MCF 10A (cell line): ENCODE data around the gene PODNL1. TPM values are rescaled to one million over a fixed set of nuclear protein-coding genes. Genes with fewer than 3 reads are reported as not detected.

ENCODE experiments used
- BruUV-seq: library from RNA; stranded (reverse); fragments of 400-500 nt; replicated peaks from 2 replicates; lab custom pipeline; 2021; lab: Mats Ljungman, UMichigan
- CTCF ChIA-PET: fragments of 300-600 bp; sonication (Branson Sonifier 250); formaldehyde crosslinking; extraction: SDS; loops from one replicate; lab custom pipeline; 2021; ENCODE audit warnings: antibody characterized with exemption, inconsistent platforms; lab: Yijun Ruan, JAX
- POLR2A ChIA-PET: fragments of 300-600, 350-650 bp; sonication (Branson Sonifier 250); formaldehyde crosslinking; extraction: SDS; loops from one replicate; lab custom pipeline; 2020; ENCODE audit warnings: antibody characterized with exemption, inconsistent platforms; lab: Yijun Ruan, JAX
- DNase-seq: peaks from one replicate; pipeline ENCODE4 v3.0.0-alpha.2; 2018; ENCODE audit not compliant: unreplicated experiment
- H3K27ac Mint-ChIP-seq: one replicate; pipeline ENCODE4 v1.8.0; 2022; ENCODE audit warnings: mild to moderate bottlenecking, low read depth, mixed read lengths; ENCODE audit not compliant: unreplicated experiment
- H3K27me3 Mint-ChIP-seq: one replicate; pipeline ENCODE4 v1.8.0; 2022; ENCODE audit warnings: mixed read lengths; ENCODE audit not compliant: insufficient read depth, unreplicated experiment
- H3K36me3 Mint-ChIP-seq: one replicate; pipeline ENCODE4 v1.8.0; 2022; ENCODE audit warnings: mild to moderate bottlenecking, moderate library complexity, mixed read lengths; ENCODE audit not compliant: insufficient read depth, unreplicated experiment
- H3K4me1 Mint-ChIP-seq: one replicate; pipeline ENCODE4 v1.8.0; 2022; ENCODE audit warnings: mixed read lengths; ENCODE audit not compliant: insufficient read depth, unreplicated experiment
- H3K4me3 Mint-ChIP-seq: one replicate; pipeline ENCODE4 v1.8.0; 2022; ENCODE audit warnings: mild to moderate bottlenecking, moderate library complexity, mixed read lengths; ENCODE audit not compliant: unreplicated experiment
- H3K9me3 Mint-ChIP-seq: one replicate; pipeline ENCODE4 v1.8.0; 2022; ENCODE audit warnings: mixed read lengths; ENCODE audit not compliant: unreplicated experiment
- intact Hi-C: fragments of 100-400 bp; cut with micrococcal nuclease; formaldehyde crosslinking; loops from 2 replicates; pipeline ENCODE4 v1.14.1; 2022
- total RNA-seq: library from RNA; stranded (reverse); gene quantifications from 2 replicates; pipeline ENCODE4 v1.2.3, GENCODE V29; 2022
- TF ChIP-seq, protein P1 (sequence below): fragments of 200-600 bp; IDR thresholded peaks from one replicate; pipeline ENCODE4 v1.8.0; 2022; ENCODE audit warnings: antibody characterized with exemption, mild to moderate bottlenecking; ENCODE audit not compliant: unreplicated experiment

Gene PODNL1
- total RNA-seq, 1 experiment from 2014 or later, result 0.51 TPM

DNA sequence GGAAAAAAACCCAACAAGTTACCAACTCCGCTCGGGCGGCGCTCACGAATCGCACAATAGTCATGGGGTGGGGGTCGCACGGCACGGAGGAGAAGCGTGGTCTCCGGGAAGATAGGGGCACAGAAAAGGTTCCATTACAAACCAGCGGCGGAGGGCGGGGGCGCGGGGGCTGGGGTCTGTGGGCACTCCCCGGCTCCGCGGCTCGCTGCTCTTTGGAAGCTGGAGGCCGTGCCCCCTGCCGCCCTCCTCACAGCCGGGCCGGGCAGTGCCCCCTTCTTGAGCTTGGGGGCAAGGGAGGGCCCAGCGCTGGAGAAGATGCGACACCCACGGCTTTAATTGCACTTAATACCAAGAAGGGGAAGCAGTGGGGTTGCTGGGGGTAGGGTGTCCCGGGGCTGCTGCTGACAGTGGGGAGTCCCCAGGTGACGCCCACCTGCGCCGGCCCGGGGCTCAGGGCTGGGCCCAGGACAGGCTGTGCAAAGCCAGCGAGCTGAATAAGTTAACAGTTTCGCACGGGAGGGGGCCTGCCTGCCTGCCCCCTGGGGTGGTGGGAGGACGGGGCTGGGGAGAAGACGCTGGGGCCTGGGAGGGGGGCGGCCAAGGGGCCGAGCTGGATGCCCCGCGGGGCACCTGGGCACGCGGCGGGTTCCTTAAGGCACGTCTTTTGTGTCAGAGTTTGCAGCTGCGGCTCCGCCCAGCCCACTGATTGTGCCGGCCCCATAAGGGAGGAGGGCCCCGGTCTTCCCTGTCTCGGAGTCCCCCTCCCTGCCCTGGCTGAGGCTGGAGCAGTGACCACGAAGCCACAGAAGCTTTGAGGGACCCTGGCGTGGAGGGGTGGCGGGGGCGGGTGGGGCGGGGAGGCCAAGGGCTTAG is 23.8 kb upstream of the PODNL1 start:
- H3K9me3 Mint-ChIP-seq, result no peaks in the 10 kb centered on the region
- H3K4me1 Mint-ChIP-seq, result no peaks in the 10 kb centered on the region
- CTCF ChIA-PET, result no interaction called here
- peaks cover 53% of the 10 kb centered on the region for H3K36me3 Mint-ChIP-seq
- no peaks in the 10 kb centered on the region for H3K27me3 Mint-ChIP-seq
- no peak for DNase-seq
- POLR2A ChIA-PET, result no interaction called here
- no peak overlapping the region for H3K27ac Mint-ChIP-seq
- H3K4me3 Mint-ChIP-seq, result no peak overlapping the region
- TF ChIP-seq, protein P1, sequence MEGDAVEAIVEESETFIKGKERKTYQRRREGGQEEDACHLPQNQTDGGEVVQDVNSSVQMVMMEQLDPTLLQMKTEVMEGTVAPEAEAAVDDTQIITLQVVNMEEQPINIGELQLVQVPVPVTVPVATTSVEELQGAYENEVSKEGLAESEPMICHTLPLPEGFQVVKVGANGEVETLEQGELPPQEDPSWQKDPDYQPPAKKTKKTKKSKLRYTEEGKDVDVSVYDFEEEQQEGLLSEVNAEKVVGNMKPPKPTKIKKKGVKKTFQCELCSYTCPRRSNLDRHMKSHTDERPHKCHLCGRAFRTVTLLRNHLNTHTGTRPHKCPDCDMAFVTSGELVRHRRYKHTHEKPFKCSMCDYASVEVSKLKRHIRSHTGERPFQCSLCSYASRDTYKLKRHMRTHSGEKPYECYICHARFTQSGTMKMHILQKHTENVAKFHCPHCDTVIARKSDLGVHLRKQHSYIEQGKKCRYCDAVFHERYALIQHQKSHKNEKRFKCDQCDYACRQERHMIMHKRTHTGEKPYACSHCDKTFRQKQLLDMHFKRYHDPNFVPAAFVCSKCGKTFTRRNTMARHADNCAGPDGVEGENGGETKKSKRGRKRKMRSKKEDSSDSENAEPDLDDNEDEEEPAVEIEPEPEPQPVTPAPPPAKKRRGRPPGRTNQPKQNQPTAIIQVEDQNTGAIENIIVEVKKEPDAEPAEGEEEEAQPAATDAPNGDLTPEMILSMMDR, result no peak
- intact Hi-C loops, result no loop called here
- BruUV-seq, result no TSS peak

DNA sequence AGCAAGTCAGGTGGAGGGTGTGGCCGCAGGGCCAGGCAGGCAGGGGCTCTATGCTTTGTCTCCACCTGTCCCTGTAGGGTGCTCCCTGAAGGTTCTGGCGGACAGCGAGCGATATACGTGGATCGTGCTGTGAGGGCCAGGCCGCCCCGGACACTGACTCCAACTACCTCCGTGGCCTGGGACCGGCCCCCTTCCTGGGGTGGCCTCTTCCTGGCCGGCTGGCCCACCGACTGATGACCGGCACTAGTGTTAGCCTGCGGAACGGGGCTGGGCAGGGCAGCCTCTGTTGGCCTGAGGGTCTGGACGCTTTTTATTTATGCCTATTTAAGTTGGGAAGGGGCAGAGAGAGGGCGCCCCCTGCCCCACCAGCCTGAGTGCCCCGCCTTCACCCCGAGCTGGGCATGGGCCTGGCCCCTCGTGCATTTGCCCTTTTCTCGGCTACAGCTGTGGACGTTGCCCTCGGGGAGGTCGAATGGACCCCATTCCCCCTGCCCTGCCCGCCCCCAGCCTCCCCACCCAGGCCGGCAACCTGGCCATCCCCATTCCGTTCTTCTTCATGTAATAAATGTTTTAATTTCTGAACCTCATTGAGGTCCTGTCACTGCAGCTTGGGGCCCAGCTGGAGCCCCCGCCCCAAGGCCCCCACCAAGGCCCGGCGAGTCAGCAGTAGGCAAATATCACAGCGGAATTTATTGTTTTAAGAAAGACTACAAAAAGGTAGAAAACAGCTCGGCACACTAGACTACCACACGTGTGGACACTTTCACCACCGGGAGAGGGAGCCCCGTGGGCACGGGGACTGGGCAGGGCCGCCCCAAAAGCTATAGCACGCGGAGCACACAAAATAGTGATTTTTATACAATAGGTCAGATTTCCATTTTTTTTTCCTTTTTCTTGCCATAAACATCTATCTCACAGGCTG is 22.9 kb upstream of the PODNL1 start:
- no TSS peak for BruUV-seq
- intact Hi-C loops, result no loop called here
- Mint-ChIP-seq H3K9me3 (no peaks in the 10 kb centered on the region), H3K27me3 (no peaks in the 10 kb centered on the region), H3K27ac (no peak overlapping the region), H3K36me3 (peaks cover 54% of the 10 kb centered on the region), H3K4me1 (no peaks in the 10 kb centered on the region), H3K4me3 (no peak overlapping the region)
- TF ChIP-seq, protein P1, result no peak
- ChIA-PET POLR2A (interaction anchor here (0.6 kb wide), 1 partner anchor 46 kb away, joined by 4 read pairs; no protein-coding TSS in a partner anchor), CTCF (interaction anchor here (0.6 to 1.3 kb wide), 3 partner anchors 9 to 118 kb away, joined by 3 to 4 read pairs (median 3); no protein-coding TSS in a partner anchor)
- DNase-seq, result no peak

DNA sequence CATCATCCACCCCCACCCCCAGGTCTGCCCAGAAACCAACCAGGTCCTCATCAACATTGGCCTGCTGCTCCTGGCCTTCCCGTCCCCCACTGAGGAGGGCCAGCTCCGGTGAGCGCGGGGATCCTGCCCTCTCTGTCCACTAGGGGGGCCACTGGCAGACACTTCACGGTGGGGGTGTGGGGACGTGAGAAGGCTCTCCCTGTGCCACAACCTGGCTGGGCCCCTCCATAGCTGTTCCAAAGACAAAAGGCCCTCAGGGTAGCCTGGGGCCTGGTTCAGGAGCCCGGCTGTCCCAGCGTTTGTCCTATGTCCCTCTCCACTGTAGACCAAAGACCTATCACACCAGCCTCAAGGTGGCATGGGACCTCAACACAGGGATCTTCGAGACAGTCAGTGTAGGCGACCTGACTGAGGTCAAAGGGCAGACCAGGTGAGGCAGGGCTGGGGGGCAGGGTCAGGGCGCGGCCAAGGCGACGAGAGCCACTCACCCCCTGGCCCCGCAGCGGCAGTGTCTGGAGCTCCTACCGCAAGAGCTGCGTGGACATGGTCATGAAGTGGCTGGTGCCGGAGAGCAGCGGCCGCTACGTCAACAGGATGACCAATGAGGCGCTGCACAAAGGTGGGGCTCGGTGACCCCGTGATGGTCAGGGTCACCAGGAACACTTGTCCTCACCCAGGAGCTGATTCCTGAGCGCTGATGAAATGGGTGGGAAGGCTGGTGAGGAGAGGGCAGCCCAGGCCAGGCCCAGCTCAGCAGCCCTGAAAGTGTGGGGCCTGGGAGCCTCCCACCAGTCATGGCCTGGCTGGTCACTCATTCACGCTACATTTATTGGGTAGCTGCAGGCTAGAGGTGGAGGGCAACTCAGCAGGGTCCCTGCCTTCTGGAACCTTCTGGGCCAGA is 22.0 kb upstream of the PODNL1 start:
- Mint-ChIP-seq H3K4me1 (no peaks in the 10 kb centered on the region), H3K27ac (no peak overlapping the region), H3K27me3 (no peaks in the 10 kb centered on the region), H3K9me3 (no peaks in the 10 kb centered on the region), H3K4me3 (no peak overlapping the region), H3K36me3 (peaks cover 55% of the 10 kb centered on the region)
- intact Hi-C loops, result no loop called here
- ChIA-PET CTCF (interaction anchor here (0.6 to 1.3 kb wide), 6 partner anchors 10 to 119 kb away, joined by 3 to 5 read pairs (median 4); no protein-coding TSS in a partner anchor), POLR2A (no interaction called here)
- TF ChIP-seq, protein P1, result peak; percentile 11
- TSS peak; percentile 20 for BruUV-seq
- DNase-seq, result no peak
